Measurements from ENCODE around the gene PNPLA7. TPM values are rescaled to one million over a fixed set of nuclear protein-coding genes. Genes with fewer than 3 reads are reported as not detected.

Gene PNPLA7
- total and polyA plus RNA-seq, 10 donors: 5.1 to 22.7 (median 10.7) TPM

GRCh38 chr9:137522746-137523455 is 27.3 kb downstream of the PNPLA7 start:
- Histone ChIP-seq H3K27ac (no peak overlapping the region), H3K4me1 (peaks cover 0 to 7% (median 3%) of the 10 kb centered on the region in 6 donors), H3K36me3 (peaks cover 0 to 14% (median 0%) of the 10 kb centered on the region in 6 donors), H3K9me3 (no peaks in the 10 kb centered on the region), H3K27me3 (replicated peaks in 1 of 7) (no peaks in the 10 kb centered on the region), H3K4me3 (no peak overlapping the region)
- TF ChIP-seq CTCF (IDR thresholded peaks at IDR 0.05 in 8 of 11, conservative IDR thresholded peaks at IDR 0.05 in 3 of 11) (no peak), POLR2A (IDR thresholded peaks at IDR 0.05) (no peak), POLR2AphosphoS5 (IDR thresholded peaks at IDR 0.05) (no peak)
- intact Hi-C loops (cut with DNase I; ENCODE audit: low total_unique reads): loop anchor here (10.0 kb wide), 1 partner anchor 228 kb away; no protein-coding TSS in a partner anchor
- no peak for DNase-seq
- 93 to 96% (median 95%) methylated on average over 30 to 36 of the region's 36 CpGs for WGBS, 5 donors

GRCh38 chr9:137521405-137521985 is 28.7 kb downstream of the PNPLA7 start:
- no peak for DNase-seq
- Histone ChIP-seq H3K4me3 (no peak overlapping the region), H3K4me1 (peaks cover 0 to 7% (median 3%) of the 10 kb centered on the region in 6 donors), H3K9me3 (no peaks in the 10 kb centered on the region), H3K27ac (no peak overlapping the region), H3K27me3 (replicated peaks in 1 of 7) (no peaks in the 10 kb centered on the region), H3K36me3 (peaks cover 0 to 14% (median 0%) of the 10 kb centered on the region in 6 donors)
- 83 to 94% (median 92%) methylated on average over 9 to 18 of the region's 18 CpGs for WGBS, 5 donors
- TF ChIP-seq POLR2A (IDR thresholded peaks at IDR 0.05) (no peak), CTCF (IDR thresholded peaks at IDR 0.05 in 8 of 11, conservative IDR thresholded peaks at IDR 0.05 in 3 of 11) (no peak), POLR2AphosphoS5 (IDR thresholded peaks at IDR 0.05) (no peak)
- intact Hi-C loops (cut with DNase I; ENCODE audit: low total_unique reads): loop anchor here (10.0 kb wide), 1 partner anchor 227 kb away; no protein-coding TSS in a partner anchor

GRCh38 chr9:137520614-137521404 is 29.4 kb downstream of the PNPLA7 start:
- Histone ChIP-seq H3K9me3 (no peaks in the 10 kb centered on the region), H3K27ac (no peak overlapping the region), H3K4me1 (peaks cover 0 to 7% (median 3%) of the 10 kb centered on the region in 6 donors), H3K36me3 (peaks cover 0 to 14% (median 0%) of the 10 kb centered on the region in 6 donors), H3K4me3 (no peak overlapping the region), H3K27me3 (replicated peaks in 1 of 7) (no peaks in the 10 kb centered on the region)
- intact Hi-C loops (cut with DNase I; ENCODE audit: low total_unique reads): loop anchor here (10.0 kb wide), 1 partner anchor 226 kb away; no protein-coding TSS in a partner anchor
- WGBS, 5 donors: 74 to 87% (median 81%) methylated on average over 23 to 30 of the region's 30 CpGs
- TF ChIP-seq CTCF (IDR thresholded peaks at IDR 0.05 in 8 of 11, conservative IDR thresholded peaks at IDR 0.05 in 3 of 11) (no peak), POLR2AphosphoS5 (IDR thresholded peaks at IDR 0.05) (peak in 2 of 3 donors; percentile 42 to 60), POLR2A (IDR thresholded peaks at IDR 0.05) (no peak)
- peak; percentile 84 for DNase-seq

Data from spleen (tissue), 11 donors.